ENCODE results near the gene TSC1.

DNA sequence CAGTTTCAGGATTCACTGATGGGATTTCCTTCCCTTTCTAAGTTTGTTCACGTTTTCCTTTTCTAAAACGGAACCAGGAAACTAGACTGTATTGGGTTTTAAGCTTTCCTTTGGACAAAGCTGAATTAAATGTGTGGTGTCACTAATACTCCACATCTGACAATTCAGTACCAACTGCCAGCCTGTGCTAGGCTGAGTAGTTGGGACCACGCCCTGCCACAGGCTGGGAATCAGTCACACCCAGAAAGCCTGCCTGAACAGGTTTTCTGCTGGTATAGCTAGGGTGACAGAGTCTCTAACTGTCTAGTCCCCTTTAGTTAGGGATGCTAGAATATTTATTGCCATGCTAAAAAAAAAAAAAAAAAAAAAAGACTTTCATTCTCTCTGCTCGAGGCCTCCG, 50.1 kb downstream of the TSC1 start:
- TF ChIP-seq, protein P1, sequence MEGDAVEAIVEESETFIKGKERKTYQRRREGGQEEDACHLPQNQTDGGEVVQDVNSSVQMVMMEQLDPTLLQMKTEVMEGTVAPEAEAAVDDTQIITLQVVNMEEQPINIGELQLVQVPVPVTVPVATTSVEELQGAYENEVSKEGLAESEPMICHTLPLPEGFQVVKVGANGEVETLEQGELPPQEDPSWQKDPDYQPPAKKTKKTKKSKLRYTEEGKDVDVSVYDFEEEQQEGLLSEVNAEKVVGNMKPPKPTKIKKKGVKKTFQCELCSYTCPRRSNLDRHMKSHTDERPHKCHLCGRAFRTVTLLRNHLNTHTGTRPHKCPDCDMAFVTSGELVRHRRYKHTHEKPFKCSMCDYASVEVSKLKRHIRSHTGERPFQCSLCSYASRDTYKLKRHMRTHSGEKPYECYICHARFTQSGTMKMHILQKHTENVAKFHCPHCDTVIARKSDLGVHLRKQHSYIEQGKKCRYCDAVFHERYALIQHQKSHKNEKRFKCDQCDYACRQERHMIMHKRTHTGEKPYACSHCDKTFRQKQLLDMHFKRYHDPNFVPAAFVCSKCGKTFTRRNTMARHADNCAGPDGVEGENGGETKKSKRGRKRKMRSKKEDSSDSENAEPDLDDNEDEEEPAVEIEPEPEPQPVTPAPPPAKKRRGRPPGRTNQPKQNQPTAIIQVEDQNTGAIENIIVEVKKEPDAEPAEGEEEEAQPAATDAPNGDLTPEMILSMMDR (IDR thresholded peaks at IDR 0.05; ENCODE audit: low read length), result no peak
- no peak for TF ChIP-seq EZH2 (optimal IDR thresholded peaks at IDR 0.05; ENCODE audit: low read depth, low read length)
